Natural killer cell (primary cell): ENCODE data around the gene MACROH2A1. TPM values are rescaled to one million over a fixed set of nuclear protein-coding genes. Genes with fewer than 3 reads are reported as not detected.

ENCODE experiments used
- ATAC-seq, 3 donors: fragments of 150-1000 bp in 2 of 3; fragments of 200-7000 bp in 1 of 3; cut with Tn5 transposase; 1 replicate in 1 of 3; 2 replicates in 2 of 3; pipeline ENCODE4 v1.10.0; 2021; ENCODE audit warnings: mild to moderate bottlenecking in 2 of 3, moderate library complexity in 2 of 3
- DNase-seq, 2 donors: peaks; one replicate each; pipeline versions ENCODE4 v3.0.0 to v3.0.0-alpha.2; 2013 to 2021; ENCODE audit warnings: mixed read lengths in 1 of 2
- H3K27ac ChIP-seq: one replicate; pipeline ENCODE4 v1.5.1; 2013; ENCODE audit warnings: mild to moderate bottlenecking, low read length
- H3K27me3 ChIP-seq: one replicate; pipeline ENCODE4 v1.6.1; 2013; ENCODE audit warnings: low read length; ENCODE audit not compliant: control insufficient read depth, insufficient read depth
- H3K36me3 ChIP-seq: one replicate; pipeline ENCODE4 v1.6.1; 2013; ENCODE audit warnings: low read length; ENCODE audit not compliant: control insufficient read depth, insufficient read depth
- H3K4me1 ChIP-seq: one replicate; pipeline ENCODE4 v1.6.1; 2013; ENCODE audit warnings: low read length; ENCODE audit not compliant: control insufficient read depth, insufficient read depth
- H3K4me3 ChIP-seq: one replicate; pipeline ENCODE4 v1.5.1; 2013; ENCODE audit warnings: low read length
- H3K9me3 ChIP-seq: one replicate; pipeline ENCODE4 v1.6.1; 2013; ENCODE audit warnings: low read length; ENCODE audit not compliant: control insufficient read depth, insufficient read depth
- H3K27ac Mint-ChIP-seq, 2 donors: one replicate each; pipeline ENCODE4 v1.8.0; 2022; ENCODE audit warnings: mild to moderate bottlenecking in 2 of 2, mixed read lengths in 2 of 2, moderate library complexity in 1 of 2
- H3K27me3 Mint-ChIP-seq, 2 donors: one replicate each; pipeline ENCODE4 v1.8.0; 2022; ENCODE audit warnings: low read depth in 2 of 2, mixed read lengths in 2 of 2
- H3K36me3 Mint-ChIP-seq: one replicate; pipeline ENCODE4 v1.8.0; 2022; ENCODE audit warnings: mixed read lengths
- H3K4me1 Mint-ChIP-seq, 2 donors: one replicate each; pipeline ENCODE4 v1.8.0; 2022; ENCODE audit warnings: mixed read lengths in 2 of 2
- H3K4me3 Mint-ChIP-seq: one replicate; pipeline ENCODE4 v1.8.0; 2022; ENCODE audit warnings: mild to moderate bottlenecking, moderate library complexity, mixed read lengths
- H3K9me3 Mint-ChIP-seq, 2 donors: one replicate each; pipeline ENCODE4 v1.8.0; 2022; ENCODE audit warnings: mixed read lengths in 2 of 2
- WGBS: methylation state at CpG from one replicate; pipeline ENCODE4 v1.1.7; 2013; ENCODE audit warnings: missing lambda C conversion rate; ENCODE audit not compliant: insufficient coverage; 5-methylcytosine and 5-hydroxymethylcytosine counted together
- intact Hi-C: fragments of 100-400 bp; cut with micrococcal nuclease; formaldehyde crosslinking; loops from one replicate; pipeline ENCODE4 v1.14.2; 2022
- total RNA-seq, 4 donors: library from RNA; stranded (reverse); fragments of 120-200 nt in 1 of 4; gene quantifications; one replicate each; pipeline versions ENCODE4 v1.2.3 to v1.2.4, GENCODE V29; 2013 to 2022
- TF ChIP-seq, protein P1 (sequence below): fragments of 200-600 bp; IDR thresholded peaks from one replicate; pipeline ENCODE4 v1.8.0; 2022; ENCODE audit warnings: antibody characterized with exemption

Gene MACROH2A1
- total RNA-seq, 3 donors from 2014 or later (not counting 1 experiment from before 2014, with no cell fraction given): 139 to 160 (median 139) TPM

DNA sequence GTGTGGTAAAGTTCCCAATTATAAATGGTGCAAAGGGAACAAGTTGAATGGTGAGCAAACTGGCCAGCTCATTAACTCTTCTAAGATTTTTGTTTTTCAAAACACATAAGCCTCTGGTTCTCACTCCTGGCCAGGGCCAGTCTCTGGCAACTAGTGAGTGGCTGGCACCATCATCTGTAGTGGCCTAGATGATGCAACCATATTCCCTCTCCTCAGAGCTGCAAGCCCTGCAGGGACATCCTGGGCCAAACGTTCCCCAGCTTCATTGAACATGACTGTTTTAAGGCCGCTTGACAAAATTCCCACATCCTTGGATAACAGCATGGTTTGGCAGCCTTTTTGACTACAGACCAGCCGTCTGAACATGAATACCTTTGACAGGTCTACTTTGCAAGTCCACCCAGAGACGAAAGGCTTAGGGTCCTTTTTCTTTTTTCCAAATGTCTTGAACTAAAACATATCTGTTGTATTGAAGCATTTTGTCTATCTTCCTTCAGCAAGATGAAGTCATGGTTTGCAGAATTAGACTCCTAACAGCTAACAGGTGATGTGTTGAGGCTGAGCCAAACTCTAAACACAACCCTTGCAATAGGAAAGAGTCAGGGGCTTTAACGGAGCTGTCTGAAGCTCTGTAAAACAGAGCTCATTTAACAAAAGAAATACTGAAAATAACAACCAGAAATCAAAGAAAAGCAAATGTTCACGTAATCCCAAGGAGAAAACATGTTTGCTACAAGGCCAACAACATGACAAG lies 23.8 kb downstream of the MACROH2A1 start:
- peaks cover 44 to 70% of the 10 kb centered on the region in 2 donors for H3K4me1 Mint-ChIP-seq
- Histone ChIP-seq H3K9me3 (no peaks in the 10 kb centered on the region), H3K27ac (no peak overlapping the region), H3K36me3 (peaks cover 46% of the 10 kb centered on the region), H3K4me1 (peaks cover 21% of the 10 kb centered on the region), H3K27me3 (no peaks in the 10 kb centered on the region), H3K4me3 (no peak overlapping the region)
- no peak for DNase-seq
- peak overlapping the region in 1 of 2 donors; percentile 27 for H3K27ac Mint-ChIP-seq
- no peaks in the 10 kb centered on the region for H3K36me3 Mint-ChIP-seq
- ATAC-seq: no peak
- TF ChIP-seq, protein P1, sequence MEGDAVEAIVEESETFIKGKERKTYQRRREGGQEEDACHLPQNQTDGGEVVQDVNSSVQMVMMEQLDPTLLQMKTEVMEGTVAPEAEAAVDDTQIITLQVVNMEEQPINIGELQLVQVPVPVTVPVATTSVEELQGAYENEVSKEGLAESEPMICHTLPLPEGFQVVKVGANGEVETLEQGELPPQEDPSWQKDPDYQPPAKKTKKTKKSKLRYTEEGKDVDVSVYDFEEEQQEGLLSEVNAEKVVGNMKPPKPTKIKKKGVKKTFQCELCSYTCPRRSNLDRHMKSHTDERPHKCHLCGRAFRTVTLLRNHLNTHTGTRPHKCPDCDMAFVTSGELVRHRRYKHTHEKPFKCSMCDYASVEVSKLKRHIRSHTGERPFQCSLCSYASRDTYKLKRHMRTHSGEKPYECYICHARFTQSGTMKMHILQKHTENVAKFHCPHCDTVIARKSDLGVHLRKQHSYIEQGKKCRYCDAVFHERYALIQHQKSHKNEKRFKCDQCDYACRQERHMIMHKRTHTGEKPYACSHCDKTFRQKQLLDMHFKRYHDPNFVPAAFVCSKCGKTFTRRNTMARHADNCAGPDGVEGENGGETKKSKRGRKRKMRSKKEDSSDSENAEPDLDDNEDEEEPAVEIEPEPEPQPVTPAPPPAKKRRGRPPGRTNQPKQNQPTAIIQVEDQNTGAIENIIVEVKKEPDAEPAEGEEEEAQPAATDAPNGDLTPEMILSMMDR: no peak
- no peaks in the 10 kb centered on the region for H3K27me3 Mint-ChIP-seq
- intact Hi-C loops: loop anchor here (5.0 kb wide), 1 partner anchor 52 kb away; no protein-coding TSS in a partner anchor
- WGBS: 76% methylated on average over 6 of the region's 6 CpGs
- H3K9me3 Mint-ChIP-seq: no peaks in the 10 kb centered on the region
- no peak overlapping the region for H3K4me3 Mint-ChIP-seq

DNA sequence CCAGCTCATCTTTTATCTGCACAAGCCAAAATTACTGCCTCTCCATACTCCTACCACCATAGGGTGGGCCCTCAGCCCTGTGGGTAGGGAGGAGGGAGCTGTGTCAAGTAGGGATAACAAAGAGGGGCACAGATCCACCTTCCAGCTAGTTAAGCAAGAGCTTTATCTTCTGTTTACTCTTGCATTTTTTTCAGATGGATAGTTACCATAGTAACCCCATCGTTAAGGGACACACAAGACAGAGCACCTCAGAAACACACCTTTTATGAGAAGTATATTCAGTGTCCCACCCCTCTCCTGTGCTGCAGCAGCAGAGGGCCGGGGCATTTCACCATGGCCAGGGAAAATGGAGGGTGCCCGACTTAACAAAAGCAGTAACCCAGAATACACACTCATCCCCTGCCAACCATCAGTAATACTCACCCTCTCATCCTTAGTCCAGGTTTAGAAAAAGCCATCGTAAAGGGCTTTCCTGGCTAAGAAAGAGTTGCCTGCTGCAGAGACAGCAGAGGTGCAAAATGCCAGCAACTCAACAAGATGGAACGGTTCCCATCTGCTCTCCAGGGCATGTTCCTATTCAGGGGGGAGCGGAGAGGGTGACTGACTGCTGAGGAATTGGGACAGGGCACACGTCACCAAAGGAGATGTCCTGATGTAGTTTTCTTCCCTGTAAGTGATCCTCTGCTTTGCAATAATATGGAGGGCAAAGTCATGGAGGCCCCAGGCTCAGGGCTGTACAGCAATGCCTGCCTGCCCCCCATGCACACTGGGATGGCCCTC lies 25.1 kb downstream of the MACROH2A1 start:
- TF ChIP-seq, protein P1: no peak
- intact Hi-C loops: no loop called here
- no peaks in the 10 kb centered on the region for H3K9me3 Mint-ChIP-seq
- H3K4me3 Mint-ChIP-seq: no peak overlapping the region
- WGBS: 83% methylated on average over 7 of the region's 7 CpGs
- H3K27ac Mint-ChIP-seq: peak overlapping the region; percentile 34 to 35
- no peak overlapping the region for H3K27ac ChIP-seq
- no peaks in the 10 kb centered on the region for H3K27me3 Mint-ChIP-seq
- ATAC-seq (peak in 1 of 3 donors; percentile 23), DNase-seq (peak in 1 of 2 donors; percentile 19)
- peaks cover 46% of the 10 kb centered on the region for H3K36me3 ChIP-seq
- no peaks in the 10 kb centered on the region for H3K9me3 ChIP-seq
- no peaks in the 10 kb centered on the region for H3K27me3 ChIP-seq
- peaks cover 21% of the 10 kb centered on the region for H3K4me1 ChIP-seq
- H3K36me3 Mint-ChIP-seq: no peaks in the 10 kb centered on the region
- H3K4me1 Mint-ChIP-seq: peaks cover 36 to 58% of the 10 kb centered on the region in 2 donors
- no peak overlapping the region for H3K4me3 ChIP-seq

DNA sequence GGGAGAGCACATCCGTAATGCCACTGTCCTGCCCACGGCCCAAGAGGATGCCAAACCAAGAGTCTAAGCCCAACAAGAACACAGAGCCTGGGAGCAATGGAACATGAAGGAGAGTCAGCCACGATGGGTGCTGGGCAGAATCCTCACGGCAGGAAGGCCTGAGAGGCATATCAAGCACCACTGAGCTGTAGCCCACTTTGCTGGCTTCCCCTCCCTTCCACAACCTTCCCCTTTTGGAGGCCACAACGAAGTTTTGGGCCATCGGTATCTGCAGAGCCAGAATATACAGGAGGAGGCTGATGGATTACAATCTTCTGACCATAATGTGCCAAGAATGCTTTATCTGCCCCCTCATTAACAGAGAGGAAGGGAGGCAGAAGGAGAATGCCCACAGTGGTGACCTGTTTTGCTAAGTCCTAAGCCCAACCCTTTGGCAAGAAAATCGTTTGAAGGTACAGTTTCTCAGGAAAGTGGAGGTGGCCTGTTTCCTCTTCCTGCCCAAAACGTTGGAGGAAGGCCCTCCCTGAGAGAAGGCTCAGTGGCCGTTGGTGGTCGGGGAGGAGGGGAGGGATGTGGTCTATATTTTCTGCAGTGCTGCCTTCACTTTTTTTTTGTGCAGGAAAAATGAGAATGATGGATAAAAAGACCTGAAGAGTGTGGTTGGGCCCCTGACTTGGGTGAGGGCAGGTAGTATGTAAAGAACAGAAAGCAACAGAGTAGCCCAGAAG lies 26.2 kb downstream of the MACROH2A1 start:
- intact Hi-C loops: no loop called here
- no peaks in the 10 kb centered on the region for H3K9me3 ChIP-seq

More for the DNA sequence above, 26.2 kb downstream of the MACROH2A1 start:
- Mint-ChIP-seq H3K4me1 (peaks cover 28 to 47% of the 10 kb centered on the region in 2 donors), H3K36me3 (no peaks in the 10 kb centered on the region), H3K9me3 (no peaks in the 10 kb centered on the region), H3K27me3 (no peaks in the 10 kb centered on the region), H3K4me3 (no peak overlapping the region), H3K27ac (peak overlapping the region in 1 of 2 donors; percentile 35)
- DNase-seq: no peak
- Histone ChIP-seq H3K4me1 (peaks cover 17% of the 10 kb centered on the region), H3K27me3 (no peaks in the 10 kb centered on the region), H3K36me3 (peaks cover 47% of the 10 kb centered on the region), H3K27ac (peak overlapping the region; percentile 15), H3K4me3 (no peak overlapping the region)
- TF ChIP-seq, protein P1: no peak
- peak in 1 of 3 donors; percentile 14 for ATAC-seq
- 22% methylated on average over 10 of the region's 10 CpGs for WGBS
